ENCODE measurements around the gene SHISAL1.

SHISAL1 gene

DNA sequence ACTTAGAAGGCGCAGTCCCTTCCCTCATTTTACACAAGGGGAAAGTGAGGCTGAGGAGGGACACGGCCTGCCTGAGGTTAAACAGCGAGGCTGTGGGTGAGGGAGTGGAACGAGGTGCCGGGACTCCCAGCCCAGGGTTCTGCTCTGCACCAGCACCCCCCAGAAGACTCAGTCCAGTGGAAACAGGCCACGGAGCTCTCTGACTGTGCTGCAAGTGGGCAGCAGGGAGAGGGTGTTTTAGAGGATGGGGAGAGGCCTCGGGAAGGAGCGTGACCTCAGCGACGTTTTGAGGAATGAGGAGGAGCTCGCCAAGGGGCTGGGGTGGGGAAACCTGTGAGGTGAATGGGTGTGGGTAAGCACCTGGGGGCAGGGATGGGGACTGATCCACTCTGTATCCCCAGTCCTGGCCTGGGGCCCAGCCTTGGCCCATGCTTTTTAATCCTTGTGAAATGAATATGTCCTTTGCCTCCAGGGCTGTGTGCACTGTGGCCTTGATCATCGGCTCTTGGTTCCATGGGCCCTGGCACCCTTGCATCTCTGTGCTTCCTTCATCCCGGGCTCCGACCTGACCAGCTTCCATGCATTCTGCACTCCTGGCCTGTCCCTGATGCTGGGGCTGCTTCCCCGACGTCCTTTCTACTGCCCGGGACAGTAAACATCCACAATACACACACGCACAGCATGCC, 44.2 kb downstream of the SHISAL1 start:
- H3K4me3 ChIP-seq (ENCODE audit: low read length) = no peak overlapping the region
- H3K27me3 ChIP-seq (ENCODE audit: low read depth, low read length) = peaks cover 49% of the 10 kb centered on the region
- no peak overlapping the region for H3K4me2 ChIP-seq (ENCODE audit: low read length)
- H3K4me1 ChIP-seq (ENCODE audit: low read length) = no peaks in the 10 kb centered on the region
- H2AFZ ChIP-seq (ENCODE audit: low read depth, low read length) = no peak overlapping the region
- H4K20me1 ChIP-seq (ENCODE audit: insufficient read depth, low read length) = no peaks in the 10 kb centered on the region
- TF ChIP-seq EZH2phosphoT487 (IDR thresholded peaks at IDR 0.05; ENCODE audit: low read depth) (no peak), CTCF (IDR thresholded peaks at IDR 0.05; ENCODE audit: low read depth, low read length) (no peak)
- no peak overlapping the region for H3K9ac ChIP-seq (ENCODE audit: low read length)
- no peak overlapping the region for H3K27ac ChIP-seq (ENCODE audit: low read length)
- no peaks in the 10 kb centered on the region for H3K36me3 ChIP-seq (replicated peaks; ENCODE audit: low read depth, low read length)
- H3K9me3 ChIP-seq (ENCODE audit: insufficient read depth, low read length) = no peaks in the 10 kb centered on the region
- no peaks in the 10 kb centered on the region for H3K79me2 ChIP-seq (ENCODE audit: low read length)

GRCh38 chr22:44267856-44268255, 44.9 kb downstream of the SHISAL1 start:
- H3K9ac ChIP-seq (ENCODE audit: low read length) = no peak overlapping the region
- TF ChIP-seq CTCF (IDR thresholded peaks at IDR 0.05; ENCODE audit: low read depth, low read length) = no peak
- H3K27ac ChIP-seq (ENCODE audit: low read length) = no peak overlapping the region
- H2AFZ ChIP-seq (ENCODE audit: low read depth, low read length) = no peak overlapping the region
- no peaks in the 10 kb centered on the region for H3K9me3 ChIP-seq (ENCODE audit: insufficient read depth, low read length)
- H3K4me1 ChIP-seq (ENCODE audit: low read length) = no peaks in the 10 kb centered on the region
- peaks cover 46% of the 10 kb centered on the region for H3K27me3 ChIP-seq (ENCODE audit: low read depth, low read length)
- H4K20me1 ChIP-seq (ENCODE audit: insufficient read depth, low read length) = no peaks in the 10 kb centered on the region
- H3K36me3 ChIP-seq (replicated peaks; ENCODE audit: low read depth, low read length) = no peaks in the 10 kb centered on the region
- no peak overlapping the region for H3K4me3 ChIP-seq (ENCODE audit: low read length)
- no peaks in the 10 kb centered on the region for H3K79me2 ChIP-seq (ENCODE audit: low read length)
- no peak overlapping the region for H3K4me2 ChIP-seq (ENCODE audit: low read length)

- no peak overlapping the region for H3K4me3 ChIP-seq (ENCODE audit: low read length)
- H3K4me2 ChIP-seq (ENCODE audit: low read length) = no peak overlapping the region
- H3K36me3 ChIP-seq (replicated peaks; ENCODE audit: low read depth, low read length) = no peaks in the 10 kb centered on the region
- no peaks in the 10 kb centered on the region for H3K79me2 ChIP-seq (ENCODE audit: low read length)
- no peak overlapping the region for H3K27ac ChIP-seq (ENCODE audit: low read length)
- H3K27me3 ChIP-seq (ENCODE audit: low read depth, low read length) = peaks cover 46% of the 10 kb centered on the region
- H3K9ac ChIP-seq (ENCODE audit: low read length) = no peak overlapping the region
- no peak for TF ChIP-seq EZH2phosphoT487 (IDR thresholded peaks at IDR 0.05; ENCODE audit: low read depth)
- no peak for TF ChIP-seq CTCF (IDR thresholded peaks at IDR 0.05; ENCODE audit: low read depth, low read length)
- H3K4me1 ChIP-seq (ENCODE audit: low read length) = no peaks in the 10 kb centered on the region
- H2AFZ ChIP-seq (ENCODE audit: low read depth, low read length) = no peak overlapping the region
- H3K9me3 ChIP-seq (ENCODE audit: insufficient read depth, low read length) = no peaks in the 10 kb centered on the region
- no peaks in the 10 kb centered on the region for H4K20me1 ChIP-seq (ENCODE audit: insufficient read depth, low read length)
These were observed 45.7 kb downstream of the SHISAL1 start for GRCh38 chr22:44266796-44267760.

DNA sequence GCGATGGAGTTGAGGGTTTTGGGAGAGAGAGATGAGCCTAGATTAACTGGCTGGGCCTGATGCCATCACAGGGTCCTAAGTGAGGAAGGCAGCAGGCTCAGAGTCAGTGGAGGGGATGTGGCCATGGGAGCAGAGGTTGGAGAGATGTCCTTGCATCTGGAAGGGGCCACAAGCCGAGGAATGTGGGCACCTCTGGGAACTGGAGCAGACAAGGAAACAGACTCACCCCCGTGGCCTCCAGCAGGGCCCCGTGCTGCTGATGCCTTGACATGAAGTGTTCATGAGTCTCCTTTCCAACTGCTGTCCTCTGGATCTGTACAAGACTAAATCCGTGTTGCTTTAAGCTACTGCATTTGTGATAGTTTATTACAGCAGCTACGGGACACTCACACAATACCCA, 49.2 kb downstream of the SHISAL1 start:
- no peak for TF ChIP-seq CTCF (IDR thresholded peaks at IDR 0.05; ENCODE audit: low read depth, low read length)
- no peak for TF ChIP-seq EZH2phosphoT487 (IDR thresholded peaks at IDR 0.05; ENCODE audit: low read depth)
- Histone ChIP-seq H3K4me1 (ENCODE audit: low read length) (no peaks in the 10 kb centered on the region), H3K9ac (ENCODE audit: low read length) (no peak overlapping the region), H3K4me2 (ENCODE audit: low read length) (no peak overlapping the region), H3K27ac (ENCODE audit: low read length) (no peak overlapping the region), H3K79me2 (ENCODE audit: low read length) (no peaks in the 10 kb centered on the region), H3K9me3 (ENCODE audit: insufficient read depth, low read length) (no peaks in the 10 kb centered on the region), H3K4me3 (ENCODE audit: low read length) (no peak overlapping the region), H4K20me1 (ENCODE audit: insufficient read depth, low read length) (peaks cover 4% of the 10 kb centered on the region; the same call in 1 of the 2 replicates), H3K36me3 (replicated peaks; ENCODE audit: low read depth, low read length) (no peaks in the 10 kb centered on the region), H2AFZ (ENCODE audit: low read depth, low read length) (no peak overlapping the region), H3K27me3 (ENCODE audit: low read depth, low read length) (peaks cover 23% of the 10 kb centered on the region)

Data from OCI-LY3 (cell line).